GM21786 (cell line): ENCODE measurements around the gene RIOK3.
"Not testable (repeated sequence)": the region's sequence is repeated elsewhere in the genome, so short reads cannot be mapped to it uniquely, and the experiment has no call there.

Experiments
- ATAC-seq: cut with Tn5 transposase; IDR thresholded peaks from one replicate; pipeline ENCODE4 v1.9.1; 2021; ENCODE audit not compliant: unreplicated experiment

Gene RIOK3

GRCh38 chr18:23495723-23496440 is 42.8 kb downstream of the RIOK3 start:
- no peak for ATAC-seq

GRCh38 chr18:23498117-23498516 is 45.0 kb downstream of the RIOK3 start:
- no peak for ATAC-seq

GRCh38 chr18:23498877-23499276 is 45.8 kb downstream of the RIOK3 start:
- ATAC-seq: no peak

- no peak for ATAC-seq
These were observed 46.2 kb downstream of the RIOK3 start for GRCh38 chr18:23499291-23499781.

- ATAC-seq: no peak
These were observed 48.5 kb downstream of the RIOK3 start for GRCh38 chr18:23501626-23502025.

GRCh38 chr18:23502516-23503037 is 49.5 kb downstream of the RIOK3 start:
- ATAC-seq: no peak

GRCh38 chr18:23503038-23503962 is 50.2 kb downstream of the RIOK3 start, which contains the start of gene RMC1:
Gene RMC1, plus strand, starts transcription at chr18:23503511. Its CDS starts 108 bp downstream, at chr18:23503619.
- peak; percentile 67 for ATAC-seq

- no peak for ATAC-seq
These were observed 50.9 kb downstream of the RIOK3 start for GRCh38 chr18:23503963-23504344.

- ATAC-seq: peak; percentile 63
These were observed 51.6 kb downstream of the RIOK3 start for GRCh38 chr18:23504720-23505119.

GRCh38 chr18:23506393-23506792 is 53.3 kb downstream of the RIOK3 start:
- ATAC-seq: no peak

- not testable (repeated sequence) for ATAC-seq
These were observed 57.8 kb downstream of the RIOK3 start for GRCh38 chr18:23510923-23511322.

GRCh38 chr18:23512216-23512615 is 59.1 kb downstream of the RIOK3 start:
- not testable (repeated sequence) for ATAC-seq

- ATAC-seq: no peak
These were observed 59.6 kb downstream of the RIOK3 start for GRCh38 chr18:23512641-23513040.

- peak; percentile 85 for ATAC-seq
These were observed 62.9 kb downstream of the RIOK3 start for GRCh38 chr18:23515911-23516546.

GRCh38 chr18:23519734-23520133 is 66.6 kb downstream of the RIOK3 start:
- ATAC-seq: no peak

GRCh38 chr18:23521271-23521670 is 68.2 kb downstream of the RIOK3 start:
- no peak for ATAC-seq

GRCh38 chr18:23521907-23522306 is 68.8 kb downstream of the RIOK3 start:
- ATAC-seq: no peak

GRCh38 chr18:23523429-23524212 is 70.5 kb downstream of the RIOK3 start:
- ATAC-seq: no peak

- ATAC-seq: no peak
These were observed 71.2 kb downstream of the RIOK3 start for GRCh38 chr18:23524213-23524707.

GRCh38 chr18:23526501-23527063 is 73.5 kb downstream of the RIOK3 start:
- no peak for ATAC-seq
